HG03439 (cell line): Measurements from ENCODE around the gene PEAK1.
"Not testable (repeated sequence)": the region's sequence is repeated elsewhere in the genome, so short reads cannot be mapped to it uniquely, and the experiment has no call there.

Source experiments
- ATAC-seq: cut with Tn5 transposase; IDR thresholded peaks from one replicate; pipeline ENCODE4 v1.9.1; 2021; ENCODE audit warnings: mild to moderate bottlenecking, moderate library complexity; ENCODE audit not compliant: unreplicated experiment

PEAK1 gene

DNA sequence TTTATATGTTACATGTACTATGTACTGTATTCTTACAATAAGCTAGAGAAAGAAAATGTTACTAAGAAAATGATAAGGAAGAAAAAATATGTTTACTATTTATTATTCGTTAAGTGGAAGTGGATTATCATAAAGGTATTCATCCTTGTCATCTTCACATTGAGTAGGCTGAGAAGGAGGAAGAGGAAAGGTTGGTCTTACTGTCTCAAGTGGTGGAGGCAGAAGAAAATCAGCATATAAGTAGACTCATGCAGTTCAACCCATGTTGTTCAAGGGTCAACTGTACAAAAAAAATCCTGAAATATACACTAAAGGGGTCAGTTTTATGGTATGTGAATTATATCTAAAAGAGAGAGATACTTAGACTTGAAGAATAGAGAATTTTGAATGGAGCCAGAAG, 6.5 kb upstream of the PEAK1 start:
- no peak for ATAC-seq

- no peak for ATAC-seq
These were observed 5.2 kb upstream of the PEAK1 start for GRCh38 chr15:77425104-77425503.

- no peak for ATAC-seq
These were observed 1.4 kb upstream of the PEAK1 start for GRCh38 chr15:77421370-77421700.

DNA sequence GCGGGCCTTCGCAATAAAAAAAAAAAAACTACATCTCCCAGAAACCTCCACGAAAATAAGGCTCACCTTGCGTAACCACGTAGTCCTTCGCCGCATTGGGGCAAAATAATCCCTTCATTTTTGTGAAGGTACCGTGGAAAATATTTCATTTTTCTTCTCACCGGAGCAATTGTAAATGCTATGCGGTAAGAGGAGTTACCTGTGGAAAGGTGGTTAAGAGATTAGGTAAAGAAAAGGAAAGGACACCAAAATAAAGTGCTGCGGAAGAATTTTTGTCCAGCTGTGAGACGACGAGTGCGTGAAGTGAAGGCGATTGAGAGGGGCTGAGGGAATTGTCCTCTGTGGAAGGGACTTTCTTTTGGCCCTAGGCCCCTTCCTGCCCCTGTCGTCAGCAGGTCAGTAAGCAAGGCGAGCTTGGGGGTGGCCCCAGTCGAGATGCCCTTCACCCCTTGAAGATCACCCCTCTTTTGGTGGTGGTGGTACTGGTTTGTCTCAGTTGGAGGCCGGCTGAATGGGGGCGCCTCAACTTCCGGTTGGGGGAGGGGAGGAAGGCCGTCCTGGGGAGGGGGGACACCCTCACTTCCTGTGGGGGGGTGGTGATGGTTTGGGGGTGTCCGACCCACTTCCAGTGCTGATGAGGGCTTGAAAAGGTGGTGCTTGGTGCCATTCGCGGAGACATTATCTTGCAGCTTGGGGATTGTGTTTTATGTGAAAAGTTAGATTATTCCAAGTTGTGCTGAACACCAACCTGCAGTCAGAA, 886 bp upstream of the PEAK1 start, which contains the start of gene HMG20A:
Gene HMG20A, plus strand, starts transcription at position 279 of the 760 bp plus-strand sequence. CDS start 37,520 bp downstream, outside the sequence.
- peak; percentile 51 for ATAC-seq

DNA sequence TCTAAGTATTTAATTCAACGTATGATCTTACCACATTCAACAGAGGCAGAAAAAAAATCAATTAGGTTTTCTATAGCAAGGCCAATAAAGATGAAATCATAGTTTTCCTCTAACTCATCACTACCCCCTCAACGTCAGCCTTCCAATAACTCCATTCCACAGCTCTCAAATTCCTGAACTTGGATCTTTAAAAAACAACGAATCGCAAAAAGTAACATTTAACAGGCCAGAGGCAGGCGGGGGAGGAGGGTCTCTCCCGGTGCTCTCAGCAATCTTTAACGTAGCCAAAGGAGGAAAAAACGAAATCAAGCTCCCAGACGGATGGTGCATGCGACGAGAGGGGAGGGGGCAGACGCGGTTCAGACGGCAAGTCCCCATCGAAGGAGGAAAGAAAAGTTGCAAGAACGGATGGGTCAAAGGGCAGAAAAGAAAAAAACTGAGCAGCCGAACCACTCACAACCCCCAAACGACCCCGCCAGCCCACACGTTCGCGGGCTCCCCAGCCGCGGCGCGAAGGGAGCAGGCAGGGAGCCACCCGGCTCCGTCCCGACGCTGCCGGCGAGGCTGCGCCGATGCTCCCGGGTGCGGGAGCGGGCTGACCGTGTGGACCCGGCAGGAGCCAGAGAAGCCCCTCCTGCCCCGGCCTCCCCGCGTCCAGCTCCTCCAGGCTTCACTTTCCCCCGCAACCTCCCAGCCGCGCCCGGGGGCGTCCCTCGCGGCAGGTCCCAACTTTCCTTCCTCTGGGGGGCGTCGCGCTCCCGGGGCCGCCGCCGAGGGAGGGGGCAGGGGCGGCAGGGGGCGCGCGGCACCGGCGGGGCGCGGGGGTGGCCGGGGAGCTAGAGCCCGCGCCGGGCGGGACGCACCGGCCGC, 703 bp downstream of the PEAK1 start:
- ATAC-seq = peak; percentile 31

GRCh38 chr15:77418391-77418965, 1.4 kb downstream of the PEAK1 start:
- no peak for ATAC-seq

GRCh38 chr15:77417602-77418001, 2.3 kb downstream of the PEAK1 start:
- ATAC-seq = no peak

- ATAC-seq = no peak
These were observed 3.0 kb downstream of the PEAK1 start for GRCh38 chr15:77416954-77417353.

DNA sequence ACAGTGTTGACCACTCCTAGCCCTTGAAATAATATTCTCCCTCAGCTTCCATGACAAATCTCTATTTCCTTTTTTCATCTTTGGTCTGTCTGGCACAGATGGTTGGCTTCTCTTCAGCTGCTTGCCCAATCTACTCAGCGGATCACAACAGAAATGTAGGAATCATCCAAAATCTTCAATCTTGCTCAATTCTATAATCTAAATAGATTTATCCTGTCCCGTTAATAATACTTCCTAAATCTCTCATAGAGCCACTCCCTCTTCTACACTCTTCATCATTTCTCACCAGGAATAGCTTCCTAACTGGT, 3.8 kb downstream of the PEAK1 start:
- no peak for ATAC-seq

DNA sequence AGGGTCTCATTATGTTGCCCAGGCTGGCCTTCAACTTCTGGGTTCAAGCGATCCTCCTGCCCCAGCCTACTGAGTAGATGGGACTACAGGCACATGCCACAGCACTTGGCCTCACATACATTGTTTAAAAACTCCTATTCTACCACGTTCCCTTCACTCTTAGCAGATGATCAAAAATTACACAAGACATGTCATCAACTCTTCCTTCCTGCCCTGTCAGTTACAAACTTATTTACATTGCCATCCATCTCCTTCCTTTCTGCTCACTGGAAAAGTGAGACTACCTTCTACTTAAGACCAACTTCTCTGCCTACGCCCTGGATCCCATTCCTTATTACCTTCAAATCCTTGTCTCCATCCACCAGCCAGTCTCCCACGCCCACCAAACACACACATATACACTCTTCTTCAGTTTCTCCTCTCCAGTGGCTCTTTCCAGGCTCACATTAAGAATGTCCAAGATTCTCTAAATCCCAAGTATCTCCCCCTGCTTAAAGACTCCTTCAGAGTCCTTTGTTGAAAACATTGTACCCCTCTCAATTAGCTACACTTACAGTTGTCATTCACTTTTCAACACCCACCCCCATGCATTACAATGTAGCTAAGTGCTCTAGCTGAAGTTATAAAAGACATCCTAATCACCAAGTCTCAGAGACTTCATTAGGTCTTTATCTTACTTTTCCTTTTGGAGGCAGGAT, 4.3 kb downstream of the PEAK1 start:
- no peak for ATAC-seq

- ATAC-seq = no peak
These were observed 5.0 kb downstream of the PEAK1 start for GRCh38 chr15:77414789-77415442.

- ATAC-seq = no peak
These were observed 6.1 kb downstream of the PEAK1 start for GRCh38 chr15:77413699-77414349.

- no peak for ATAC-seq
These were observed 6.8 kb downstream of the PEAK1 start for GRCh38 chr15:77412972-77413698.

GRCh38 chr15:77411619-77411976, 8.3 kb downstream of the PEAK1 start:
- ATAC-seq = no peak

GRCh38 chr15:77410701-77411618, 8.9 kb downstream of the PEAK1 start:
- no peak for ATAC-seq

DNA sequence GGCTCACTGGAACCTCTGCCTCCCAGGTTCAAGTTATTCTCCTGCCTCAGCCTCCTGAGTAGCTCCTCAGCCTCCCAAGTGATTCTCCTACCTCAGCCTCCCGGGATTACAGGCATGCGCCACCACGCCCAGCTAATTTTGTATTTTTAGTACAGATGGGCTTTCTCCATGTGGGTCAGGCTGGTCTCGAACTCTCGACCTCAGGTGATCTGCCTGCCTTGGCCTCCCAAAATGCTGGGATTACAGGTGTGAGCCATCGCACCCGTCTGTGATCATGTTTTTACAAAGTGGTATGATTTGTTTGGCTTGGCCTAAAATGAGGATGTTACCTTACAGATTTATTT, 9.8 kb downstream of the PEAK1 start:
- not testable (repeated sequence) for ATAC-seq

DNA sequence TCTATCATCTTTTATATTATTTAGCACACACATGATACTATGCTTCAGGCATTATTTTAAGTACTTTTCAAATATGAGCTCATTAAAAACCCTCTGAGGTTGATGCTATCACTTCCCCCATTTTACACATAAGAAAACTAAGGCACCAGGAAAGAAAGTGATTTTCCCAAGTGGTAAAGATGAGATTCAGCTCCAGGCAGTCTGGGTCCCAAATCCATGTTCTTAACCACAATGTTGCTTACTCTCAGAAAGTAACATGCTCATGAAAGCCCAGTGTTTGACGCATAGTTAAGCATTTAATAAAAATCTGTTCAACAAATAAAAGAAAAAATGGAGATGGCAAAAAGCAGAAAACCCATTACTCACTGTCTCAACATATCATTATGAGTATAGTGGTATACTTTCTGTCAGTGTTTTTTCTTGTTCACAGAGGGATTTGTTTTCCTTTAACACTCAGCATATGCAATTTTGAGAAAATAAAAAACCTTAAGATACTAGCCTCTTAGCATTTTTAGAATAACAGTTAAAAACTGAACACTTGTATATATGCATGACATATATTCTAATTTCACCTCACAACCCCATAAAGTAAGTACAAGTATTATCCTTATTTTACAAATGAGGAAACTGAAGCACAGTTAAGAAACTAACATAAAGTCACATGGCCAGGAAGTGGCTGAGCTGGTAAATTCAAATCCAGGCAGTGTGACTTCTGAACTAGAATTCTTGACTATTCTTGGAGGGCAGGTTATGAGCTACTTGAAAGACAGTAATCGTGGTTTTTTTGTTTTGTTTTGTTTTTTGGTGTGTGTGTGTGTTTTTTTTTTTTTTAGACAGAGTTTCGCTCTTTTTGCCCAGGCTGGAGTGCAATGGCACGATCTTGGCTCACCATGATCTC, 10.4 kb downstream of the PEAK1 start:
- ATAC-seq = no peak

- ATAC-seq = no peak
These were observed 13.1 kb downstream of the PEAK1 start for GRCh38 chr15:77406846-77407245.
